HEK293 (cell line): ENCODE measurements around the gene DCAF15.
A peak's percentile ranks its signal among the peaks of the same experiment; 100 is the strongest.

Source experiments
- CTCF ChIA-PET: fragments of 350-600 bp; formaldehyde crosslinking; extraction: SDS; loops from one replicate; lab custom pipeline; 2021; ENCODE audit warnings: antibody characterized with exemption; lab: Yijun Ruan, JAX
- POLR2A ChIA-PET: fragments of 300-600 bp; formaldehyde crosslinking; extraction: SDS; loops from one replicate; lab custom pipeline; 2020; ENCODE audit warnings: antibody characterized with exemption, inconsistent platforms; lab: Yijun Ruan, JAX
- H3K27ac ChIP-seq: fragments of 200-500 bp; sonication (Bioruptor generic); 2 replicates; pipeline ENCODE4 v1.5.1; 2014; ENCODE audit warnings: low read depth, low read length, control low read depth, inconsistent platforms; ENCODE audit errors: extremely low read depth
- H3K36me3 ChIP-seq, 2 experiments: fragments of 200-500 bp in 1 of 2; sonication (Bioruptor generic) in 1 of 2; 1 replicate in 1 of 2; 2 replicates in 1 of 2; pipeline ENCODE4 v1.5.1; 2014 to 2017; ENCODE audit warnings: inconsistent platforms in 2 of 2, low read length in 2 of 2; ENCODE audit not compliant: control insufficient read depth in 2 of 2, insufficient read depth in 1 of 2
- H3K4me1 ChIP-seq: fragments of 200-500 bp; sonication (Bioruptor generic); 2 replicates; pipeline ENCODE4 v1.5.1; 2014; ENCODE audit warnings: mild to moderate bottlenecking, low read length, inconsistent platforms; ENCODE audit not compliant: control insufficient read depth, insufficient read depth
- H3K4me3 ChIP-seq: 2 replicates; pipeline ENCODE4 v1.5.1; 2011; ENCODE audit warnings: low read depth, mild to moderate bottlenecking, control low read depth, low read length, moderate library complexity
- H3K9me3 ChIP-seq: fragments of 200-500 bp; sonication (Bioruptor generic); 2 replicates; pipeline ENCODE4 v1.5.1; 2014; ENCODE audit warnings: low read depth, low read length, inconsistent platforms; ENCODE audit not compliant: control insufficient read depth, insufficient read depth
- EGR2 ChIP-seq: fragments of 450-650 bp; formaldehyde crosslinking; IDR thresholded peaks from 2 replicates; pipeline ENCODE4 v1.5.1; 2016; ENCODE audit warnings: low read depth, missing biosample characterization, missing genetic modification characterization
- KLF17 ChIP-seq: fragments of 450-650 bp; formaldehyde crosslinking; IDR thresholded peaks from 2 replicates; pipeline ENCODE4 v1.5.1; 2016; ENCODE audit warnings: missing biosample characterization, missing genetic modification characterization
- PRDM10 ChIP-seq: fragments of 450-650 bp; formaldehyde crosslinking; IDR thresholded peaks from 2 replicates; pipeline ENCODE4 v1.5.1; 2016; ENCODE audit warnings: missing biosample characterization, missing genetic modification characterization
- TCF7L2 ChIP-seq: IDR thresholded peaks from 2 replicates; pipeline ENCODE4 v1.6.1; 2011; ENCODE audit warnings: low read depth, mild to moderate bottlenecking, inconsistent platforms, low read length, moderate library complexity, borderline replicate concordance
- ZBTB10 ChIP-seq: fragments of 450-650 bp; formaldehyde crosslinking; IDR thresholded peaks from 2 replicates; pipeline ENCODE4 v1.5.1; 2016; ENCODE audit warnings: missing biosample characterization, missing genetic modification characterization
- ZFP69B ChIP-seq: fragments of 450-650 bp; formaldehyde crosslinking; IDR thresholded peaks from 2 replicates; pipeline ENCODE4 v1.5.1; 2016; ENCODE audit warnings: missing biosample characterization, missing genetic modification characterization
- ZNF391 ChIP-seq: fragments of 450-650 bp; formaldehyde crosslinking; IDR thresholded peaks from 2 replicates; pipeline ENCODE4 v1.5.1; 2016; ENCODE audit warnings: low read depth, missing biosample characterization, missing genetic modification characterization, borderline replicate concordance
- ZNF624 ChIP-seq: fragments of 450-650 bp; formaldehyde crosslinking; IDR thresholded peaks from 2 replicates; pipeline ENCODE4 v1.5.1; 2017; ENCODE audit warnings: missing biosample characterization, missing genetic modification characterization
- ZNF654 ChIP-seq: fragments of 450-650 bp; formaldehyde crosslinking; IDR thresholded peaks from 2 replicates; pipeline ENCODE4 v1.5.1; 2016; ENCODE audit warnings: low read depth, missing biosample characterization, missing genetic modification characterization
- ZNF692 ChIP-seq: fragments of 450-650 bp; formaldehyde crosslinking; IDR thresholded peaks from 2 replicates; pipeline ENCODE4 v1.5.1; 2016; ENCODE audit warnings: missing biosample characterization, missing genetic modification characterization
- ZNF701 ChIP-seq: fragments of 450-650 bp; formaldehyde crosslinking; IDR thresholded peaks from 2 replicates; pipeline ENCODE4 v1.5.1; 2016; ENCODE audit warnings: missing biosample characterization, missing genetic modification characterization

The DCAF15 gene

GRCh38 chr19:13937479-13938300, 14.6 kb upstream of the DCAF15 start (continued):
- peak; percentile 79; the same call in 1 of the 2 replicates for TF ChIP-seq ZBTB10 (tag by site-specific recombination)
- TF ChIP-seq ZNF701 (tag by site-specific recombination), result no peak
- no peak for TF ChIP-seq ZNF654 (tag by site-specific recombination)
- TF ChIP-seq EGR2, result no peak
- no peak for TF ChIP-seq TCF7L2
- no peak for TF ChIP-seq ZNF624 (tag by site-specific recombination)
- TF ChIP-seq ZFP69B (tag by site-specific recombination), result peak; percentile 72
- TF ChIP-seq KLF17 (tag by site-specific recombination), result peak; percentile 43; the same call in 1 of the 2 replicates
- peak; percentile 74 for TF ChIP-seq ZNF692

- TF ChIP-seq PRDM10 (tag by site-specific recombination) (0 out of 2 replicates have a peak, but pooled peaks have one; percentile 50), ZNF391 (tag by site-specific recombination) (no peak)
- Histone ChIP-seq H3K4me1 (no peaks in the 10 kb centered on the region), H3K9me3 (no peaks in the 10 kb centered on the region), H3K4me3 (no peak within 1 kb of the TSS), H3K27ac (no peak within 1 kb of the TSS), H3K36me3 (no peaks in the 10 kb centered on the region; a peak in 1 of 3 replicates)
- POLR2A ChIA-PET, result interaction anchor here (1.1 kb wide), 1 partner anchor 17 kb away, joined by 5 read pairs; no protein-coding TSS in a partner anchor
- CTCF ChIA-PET, result interaction anchor here (0.6 to 0.8 kb wide), 3 partner anchors 35 to 232 kb away, joined by 3 to 4 read pairs (median 3); partner anchors contain the start of gene ASF1B
Measured at GRCh38 chr19:13938301-13939064, 13.8 kb upstream of the DCAF15 start, which contains the start of gene PODNL1. Gene PODNL1, minus strand, starts transcription at chr19:13938417. Its CDS starts 236 bp downstream, at chr19:13938181.
